AG09319 (cell line): ENCODE data around the gene FARS2.

Source experiments
- DNase-seq: peaks from one replicate; pipeline ENCODE4 v3.0.0-alpha.2; 2010; ENCODE audit warnings: low read depth; ENCODE audit errors: extremely low read depth
- TF ChIP-seq, protein P1 (sequence below): IDR thresholded peaks from 2 replicates; pipeline ENCODE4 v1.5.1; 2011; ENCODE audit warnings: low read depth, mild to moderate bottlenecking, inconsistent platforms, low read length, moderate library complexity

The FARS2 gene

DNA sequence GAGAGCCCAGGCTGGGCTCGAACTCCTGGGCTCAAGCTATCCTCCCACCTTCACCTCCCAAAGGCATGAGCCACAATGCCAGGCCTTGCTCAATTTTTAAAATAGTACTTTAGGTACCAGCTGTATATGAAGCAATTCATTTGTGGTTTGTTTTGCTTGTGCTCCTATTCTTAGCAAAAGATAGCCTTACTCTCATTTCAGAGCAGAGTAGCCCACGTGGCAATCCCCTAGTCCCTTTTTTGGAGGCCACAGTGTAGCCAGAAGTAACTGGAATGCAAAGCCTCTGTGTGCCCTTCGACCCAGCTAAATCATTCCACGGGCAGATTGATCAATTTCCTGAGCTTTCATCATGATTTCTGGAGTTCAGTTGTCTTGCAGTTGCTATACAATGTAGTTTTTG, 373.2 kb downstream of the FARS2 start:
- TF ChIP-seq, protein P1, sequence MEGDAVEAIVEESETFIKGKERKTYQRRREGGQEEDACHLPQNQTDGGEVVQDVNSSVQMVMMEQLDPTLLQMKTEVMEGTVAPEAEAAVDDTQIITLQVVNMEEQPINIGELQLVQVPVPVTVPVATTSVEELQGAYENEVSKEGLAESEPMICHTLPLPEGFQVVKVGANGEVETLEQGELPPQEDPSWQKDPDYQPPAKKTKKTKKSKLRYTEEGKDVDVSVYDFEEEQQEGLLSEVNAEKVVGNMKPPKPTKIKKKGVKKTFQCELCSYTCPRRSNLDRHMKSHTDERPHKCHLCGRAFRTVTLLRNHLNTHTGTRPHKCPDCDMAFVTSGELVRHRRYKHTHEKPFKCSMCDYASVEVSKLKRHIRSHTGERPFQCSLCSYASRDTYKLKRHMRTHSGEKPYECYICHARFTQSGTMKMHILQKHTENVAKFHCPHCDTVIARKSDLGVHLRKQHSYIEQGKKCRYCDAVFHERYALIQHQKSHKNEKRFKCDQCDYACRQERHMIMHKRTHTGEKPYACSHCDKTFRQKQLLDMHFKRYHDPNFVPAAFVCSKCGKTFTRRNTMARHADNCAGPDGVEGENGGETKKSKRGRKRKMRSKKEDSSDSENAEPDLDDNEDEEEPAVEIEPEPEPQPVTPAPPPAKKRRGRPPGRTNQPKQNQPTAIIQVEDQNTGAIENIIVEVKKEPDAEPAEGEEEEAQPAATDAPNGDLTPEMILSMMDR, result no peak
- DNase-seq, result no peak

DNA sequence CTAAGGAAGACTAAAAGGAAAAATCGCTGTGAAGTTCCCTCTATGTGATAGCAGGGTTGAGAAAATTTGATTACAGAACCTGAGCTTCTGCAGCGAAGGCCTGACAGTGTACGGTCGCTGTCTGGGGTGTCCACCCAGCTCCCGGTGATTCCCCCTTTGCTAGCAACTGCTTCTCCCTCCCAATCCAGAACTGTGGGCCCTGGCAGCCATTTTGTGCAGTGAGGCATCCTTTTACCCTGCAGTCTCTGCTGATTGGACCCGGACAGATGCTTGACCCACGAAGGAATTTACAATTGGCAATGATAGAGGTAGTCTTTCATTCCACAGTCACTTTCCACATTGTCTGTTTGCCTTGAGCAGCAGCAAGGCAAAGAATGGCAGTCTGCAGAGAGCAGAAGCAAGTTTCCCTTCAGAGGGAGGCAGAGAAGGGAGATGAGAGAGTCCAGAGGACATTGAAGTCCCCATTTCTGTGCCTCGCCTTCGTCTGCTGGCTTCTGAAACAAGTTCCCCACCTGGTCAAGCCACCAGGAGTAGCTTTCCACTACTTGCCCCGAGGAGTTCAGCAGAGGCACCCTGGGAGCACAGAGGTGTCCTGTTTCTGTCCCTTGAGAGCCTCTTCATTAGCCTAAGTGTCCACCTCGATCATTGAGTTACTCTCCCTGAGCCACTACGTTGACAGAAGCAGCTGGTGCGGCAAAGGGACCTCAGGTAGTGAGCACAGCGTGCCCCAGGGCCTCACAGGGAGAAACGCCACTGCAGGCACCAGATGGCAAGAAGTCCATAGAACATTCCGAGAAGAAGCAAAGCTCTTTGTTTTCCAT, 375.1 kb downstream of the FARS2 start:
- no peak for DNase-seq

DNA sequence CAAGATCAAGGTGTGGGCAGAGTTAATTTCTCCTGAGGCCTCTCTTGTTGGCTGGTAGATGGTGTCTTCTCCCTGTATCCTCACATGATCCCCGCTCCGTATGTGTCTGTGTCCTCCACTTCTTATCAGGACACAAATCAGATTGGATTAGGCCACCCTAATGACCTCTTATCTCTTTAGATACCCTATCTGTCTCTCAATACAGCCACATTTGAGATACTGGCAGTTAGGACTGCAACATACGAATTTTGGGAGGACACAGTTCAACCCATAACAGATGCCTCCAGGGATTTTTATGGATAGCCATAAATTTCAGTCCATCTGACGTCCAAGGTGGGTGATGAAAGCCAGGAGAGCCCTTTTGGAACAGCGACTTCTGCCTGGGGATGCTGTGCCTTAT, 376.4 kb downstream of the FARS2 start:
- TF ChIP-seq, protein P1, result no peak
- DNase-seq, result no peak

More for the DNA sequence above, 375.1 kb downstream of the FARS2 start:
- TF ChIP-seq, protein P1, result no peak

DNA sequence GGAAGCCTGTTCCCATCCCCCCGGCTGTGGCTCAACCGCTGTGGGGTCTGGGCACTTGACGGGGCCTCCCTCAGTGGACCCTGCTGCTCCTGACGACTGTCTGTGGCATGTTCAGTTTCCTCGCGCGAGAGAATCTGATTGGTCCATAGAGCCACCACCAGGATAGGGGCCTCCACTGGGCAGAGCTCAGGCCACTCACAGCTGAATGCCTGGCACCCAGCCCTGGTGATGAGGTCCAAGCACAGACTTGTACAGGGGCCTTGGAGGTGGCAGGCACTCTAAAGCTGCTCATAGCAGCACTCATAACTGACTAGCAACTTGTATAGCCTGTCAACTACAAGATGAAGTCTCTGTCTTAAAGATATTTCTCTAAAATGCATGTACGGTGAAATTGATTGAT, 377.4 kb downstream of the FARS2 start:
- TF ChIP-seq, protein P1, result no peak
- DNase-seq, result no peak

DNA sequence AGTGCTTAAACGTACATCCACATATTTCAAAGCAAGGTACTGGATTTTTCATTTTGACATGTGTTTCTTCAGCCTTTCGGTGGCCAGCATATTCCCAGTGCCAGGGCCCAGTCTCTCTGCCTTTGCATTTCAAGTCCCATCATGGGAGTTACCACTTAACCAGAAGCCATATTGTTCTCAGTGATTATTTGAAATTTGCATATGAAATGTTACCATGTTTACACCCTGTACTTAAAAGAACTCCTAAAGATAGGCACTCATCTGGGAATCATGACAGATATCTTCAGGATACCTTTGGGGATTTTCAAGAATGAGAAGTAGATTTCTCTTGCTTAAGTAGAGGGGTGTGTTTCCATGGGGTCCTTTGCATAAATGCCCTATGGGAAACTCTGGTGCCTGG, 377.9 kb downstream of the FARS2 start:
- TF ChIP-seq, protein P1, result no peak
- no peak for DNase-seq

DNA sequence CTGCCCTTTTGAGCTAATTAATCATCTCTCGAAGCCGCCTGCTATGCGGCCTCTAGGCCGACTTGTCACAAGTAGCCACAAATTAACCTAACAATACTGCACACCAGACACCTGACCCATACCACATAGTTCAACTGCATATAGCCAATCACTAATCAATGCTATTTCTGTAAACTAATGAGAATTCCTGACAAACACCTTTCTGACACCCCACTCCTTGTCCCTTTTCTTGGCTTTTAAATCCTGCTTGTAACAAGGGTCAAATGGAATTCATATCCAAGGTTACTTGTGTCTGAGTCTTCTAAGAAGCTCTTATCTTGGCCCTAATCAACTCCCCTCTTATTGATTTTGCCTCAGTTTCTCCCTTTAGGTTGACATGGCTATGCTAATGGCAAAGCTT, 379.3 kb downstream of the FARS2 start:
- TF ChIP-seq, protein P1, result no peak
- no peak for DNase-seq

DNA sequence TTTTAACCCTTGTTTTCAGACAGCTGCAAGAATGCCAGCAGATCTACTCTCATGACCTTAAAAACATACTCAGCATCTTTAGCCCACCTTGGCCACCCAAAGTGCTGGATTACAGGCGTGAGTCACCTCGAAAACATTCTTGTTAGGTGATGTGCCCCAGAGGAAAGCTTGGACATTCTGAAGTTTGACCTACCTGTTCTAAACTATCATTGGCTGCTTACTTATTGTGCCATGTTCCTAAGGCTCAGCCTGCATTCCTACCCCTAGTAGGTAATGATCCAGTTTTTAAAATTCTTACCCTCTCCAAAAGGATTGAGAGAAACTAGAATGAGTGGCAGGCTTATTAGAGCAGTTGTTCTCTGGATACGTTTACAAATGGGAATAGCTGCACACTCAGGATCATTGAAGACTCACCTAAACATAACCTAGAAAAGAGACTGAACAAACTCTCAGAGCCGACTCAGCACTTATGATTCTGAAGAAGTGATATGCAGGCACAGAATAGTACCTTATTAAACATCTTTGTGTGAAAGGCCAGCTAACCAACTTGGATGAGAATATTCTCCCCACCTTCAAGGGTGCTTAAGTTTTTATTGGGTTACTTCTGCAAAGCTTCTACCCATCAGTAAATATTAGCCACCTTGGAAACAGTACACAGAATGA, 383.3 kb downstream of the FARS2 start:
- DNase-seq, result no peak
- TF ChIP-seq, protein P1, result no peak
